Lower leg skin (tissue), 3 donors: ENCODE results near the gene AK8.

Experiments
- POLR2A ChIP-seq, 2 donors: fragments of 450-650 bp; IDR thresholded peaks; one replicate each; pipeline ENCODE4 v1.6.1; 2016 to 2017; ENCODE audit warnings: antibody characterized with exemption in 2 of 2, mild to moderate bottlenecking in 1 of 2, moderate library complexity in 1 of 2
- TF ChIP-seq, protein P1 (sequence below), 3 donors: fragments of 450-650 bp; IDR thresholded peaks; one replicate each; pipeline ENCODE4 v1.5.1; 2016; ENCODE audit warnings: antibody characterized with exemption in 3 of 3, mild to moderate bottlenecking in 3 of 3, moderate library complexity in 2 of 3

DNA sequence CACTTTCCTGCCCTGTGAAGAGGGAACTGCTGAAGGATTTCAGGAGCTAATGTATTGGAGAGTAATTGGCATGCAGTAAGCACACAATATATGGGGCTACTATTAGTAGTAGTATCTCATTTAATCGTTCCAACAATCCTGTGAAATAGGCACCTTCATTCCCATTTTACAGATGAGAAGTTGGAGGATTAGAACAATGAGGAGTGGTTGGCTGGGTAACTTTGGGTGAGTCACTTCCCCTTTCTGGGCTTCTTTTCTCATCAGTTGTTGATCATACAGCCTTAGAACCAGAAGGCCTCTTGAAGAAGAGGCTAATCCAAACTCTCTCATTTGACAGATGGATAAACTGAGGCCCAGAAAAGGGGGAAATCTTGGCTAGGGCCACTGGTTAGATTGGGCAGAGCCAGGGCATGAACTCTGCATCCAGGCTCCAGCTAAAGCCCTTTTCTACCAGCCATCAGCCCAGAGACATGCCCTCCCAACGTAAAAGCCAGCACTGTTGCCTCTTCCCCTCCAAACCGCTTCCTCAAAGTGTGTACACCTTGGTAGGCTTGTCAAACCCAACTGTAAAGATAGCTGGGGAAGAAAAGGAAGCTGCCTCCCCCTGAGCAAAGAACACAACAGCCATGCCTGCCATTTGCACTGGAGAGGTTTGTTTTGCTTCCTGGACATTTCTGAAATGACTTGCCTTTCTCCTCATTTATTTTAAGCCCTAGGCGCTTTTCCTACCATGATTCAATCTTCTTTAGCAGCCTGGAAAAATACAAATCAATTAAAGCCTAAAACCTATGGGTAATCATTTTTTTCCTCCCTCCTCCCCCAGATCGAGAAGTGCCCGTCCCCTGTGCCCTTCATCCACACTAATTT, 1.6 kb upstream of the AK8 start:
- TF ChIP-seq, protein P1, sequence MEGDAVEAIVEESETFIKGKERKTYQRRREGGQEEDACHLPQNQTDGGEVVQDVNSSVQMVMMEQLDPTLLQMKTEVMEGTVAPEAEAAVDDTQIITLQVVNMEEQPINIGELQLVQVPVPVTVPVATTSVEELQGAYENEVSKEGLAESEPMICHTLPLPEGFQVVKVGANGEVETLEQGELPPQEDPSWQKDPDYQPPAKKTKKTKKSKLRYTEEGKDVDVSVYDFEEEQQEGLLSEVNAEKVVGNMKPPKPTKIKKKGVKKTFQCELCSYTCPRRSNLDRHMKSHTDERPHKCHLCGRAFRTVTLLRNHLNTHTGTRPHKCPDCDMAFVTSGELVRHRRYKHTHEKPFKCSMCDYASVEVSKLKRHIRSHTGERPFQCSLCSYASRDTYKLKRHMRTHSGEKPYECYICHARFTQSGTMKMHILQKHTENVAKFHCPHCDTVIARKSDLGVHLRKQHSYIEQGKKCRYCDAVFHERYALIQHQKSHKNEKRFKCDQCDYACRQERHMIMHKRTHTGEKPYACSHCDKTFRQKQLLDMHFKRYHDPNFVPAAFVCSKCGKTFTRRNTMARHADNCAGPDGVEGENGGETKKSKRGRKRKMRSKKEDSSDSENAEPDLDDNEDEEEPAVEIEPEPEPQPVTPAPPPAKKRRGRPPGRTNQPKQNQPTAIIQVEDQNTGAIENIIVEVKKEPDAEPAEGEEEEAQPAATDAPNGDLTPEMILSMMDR (IDR thresholded peaks at IDR 0.05): no peak
- no peak for TF ChIP-seq POLR2A (IDR thresholded peaks at IDR 0.05)
